HG03025 (cell line): ENCODE data around the gene BHMT2.

Source experiments
- ATAC-seq: cut with Tn5 transposase; IDR thresholded peaks from one replicate; pipeline ENCODE4 v1.9.1; 2021; ENCODE audit warnings: mild to moderate bottlenecking, moderate library complexity; ENCODE audit not compliant: unreplicated experiment, low FRiP score

BHMT2 gene

DNA sequence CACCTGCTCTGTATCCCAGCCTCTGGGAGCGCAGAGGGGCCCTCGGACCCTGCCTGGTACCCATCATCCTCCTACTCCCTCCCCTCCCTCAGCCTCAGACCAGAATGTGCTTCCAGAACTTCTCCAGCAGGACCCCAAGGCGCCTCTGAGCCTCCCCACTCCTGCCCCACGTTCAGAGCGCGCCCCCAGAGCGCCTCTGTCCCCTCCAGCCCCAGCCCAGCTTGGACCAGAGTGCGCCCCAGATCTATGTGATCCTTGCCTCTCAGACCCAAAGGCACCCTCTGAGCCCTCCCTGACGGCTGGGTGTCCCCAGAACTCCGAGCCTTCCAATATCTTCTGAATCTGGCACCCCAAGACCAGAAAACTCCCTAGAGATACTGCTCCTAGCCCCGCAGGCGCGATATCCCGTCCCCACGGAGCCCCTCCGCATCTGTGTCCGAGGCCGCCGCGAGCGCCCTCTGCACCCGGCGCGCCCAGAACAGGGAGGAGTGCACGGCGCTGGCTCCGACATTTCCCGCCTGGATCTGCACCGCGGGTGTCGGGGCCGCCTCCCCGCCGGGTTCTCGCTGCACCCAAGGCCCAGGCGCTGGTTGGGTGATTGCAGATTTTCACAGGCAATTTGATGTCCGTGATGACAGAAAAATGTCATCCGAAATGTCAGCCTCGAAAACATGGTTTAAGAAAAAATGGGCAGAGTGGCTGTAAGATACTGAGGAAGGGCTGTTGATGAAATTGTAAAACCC lies 42.6 kb downstream of the BHMT2 start:
- no peak for ATAC-seq

DNA sequence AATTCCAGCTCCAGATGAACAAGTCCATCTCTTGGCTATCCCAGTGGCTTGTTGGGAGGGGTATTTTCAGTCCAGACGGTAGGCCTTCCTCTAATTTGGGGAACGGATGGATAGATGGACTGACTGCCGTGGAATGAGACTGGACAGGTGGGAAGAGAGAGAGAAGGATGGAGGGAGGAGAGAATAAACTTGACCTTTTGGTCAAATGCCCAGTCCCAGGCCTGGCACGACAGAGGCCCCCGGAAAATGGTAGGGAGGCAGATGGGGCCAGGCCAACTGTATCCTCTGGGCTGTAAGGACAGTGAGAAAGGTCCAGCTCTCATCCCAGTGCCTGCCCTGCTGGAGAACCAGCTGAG lies 43.1 kb downstream of the BHMT2 start:
- no peak for ATAC-seq

DNA sequence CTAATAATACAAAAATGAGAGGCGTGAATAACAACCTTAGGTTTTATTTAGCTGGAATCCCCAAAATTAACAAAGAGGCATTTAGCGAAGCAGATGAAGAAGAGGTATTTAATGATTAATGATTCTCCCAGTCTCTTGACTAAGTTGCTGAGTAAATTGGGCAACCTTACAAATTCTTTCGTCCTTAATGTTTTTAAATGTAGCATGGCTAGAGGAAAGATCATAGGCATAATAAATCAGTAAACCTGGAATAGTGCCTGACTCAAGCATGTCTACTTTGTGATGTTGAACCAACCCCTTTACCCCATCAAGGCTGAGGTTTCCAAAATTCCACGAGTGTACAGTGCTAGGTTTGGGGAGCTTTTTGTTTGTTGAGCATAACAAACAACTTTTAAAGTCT lies 49.9 kb downstream of the BHMT2 start:
- no peak for ATAC-seq

DNA sequence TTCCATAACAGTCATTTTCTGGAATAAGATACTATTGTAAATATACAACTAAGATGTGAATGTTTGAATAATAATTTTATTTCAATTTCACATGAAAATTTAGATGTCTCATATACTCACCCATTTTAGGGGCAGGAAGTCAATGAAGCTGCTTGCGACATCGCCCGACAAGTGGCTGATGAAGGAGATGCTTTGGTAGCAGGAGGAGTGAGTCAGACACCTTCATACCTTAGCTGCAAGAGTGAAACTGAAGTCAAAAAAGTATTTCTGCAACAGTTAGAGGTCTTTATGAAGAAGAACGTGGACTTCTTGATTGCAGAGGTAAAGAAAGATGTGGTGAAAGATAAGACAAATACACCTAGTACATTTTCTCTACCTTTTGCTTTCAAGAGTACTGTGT lies 50.7 kb downstream of the BHMT2 start:
- ATAC-seq, result no peak

DNA sequence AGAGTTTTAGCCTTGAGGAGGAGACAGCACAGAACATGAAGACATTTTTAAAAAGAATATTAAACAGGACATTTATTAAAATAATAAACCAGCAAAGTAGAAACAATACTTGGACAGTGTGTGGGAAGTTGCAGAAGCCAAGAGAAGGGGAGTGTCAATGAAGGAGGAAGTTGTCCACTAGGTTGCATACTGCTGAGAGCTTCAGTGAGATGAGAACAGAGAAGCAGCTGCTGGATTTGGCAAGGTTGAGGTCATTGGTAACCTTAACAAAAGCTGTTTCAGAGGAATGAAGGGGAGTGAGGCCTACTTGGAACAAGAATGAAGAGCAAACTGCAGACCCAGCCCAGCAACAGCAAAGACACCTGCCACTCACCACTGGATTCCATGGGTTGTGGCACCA lies 53.4 kb downstream of the BHMT2 start:
- ATAC-seq, result no peak

DNA sequence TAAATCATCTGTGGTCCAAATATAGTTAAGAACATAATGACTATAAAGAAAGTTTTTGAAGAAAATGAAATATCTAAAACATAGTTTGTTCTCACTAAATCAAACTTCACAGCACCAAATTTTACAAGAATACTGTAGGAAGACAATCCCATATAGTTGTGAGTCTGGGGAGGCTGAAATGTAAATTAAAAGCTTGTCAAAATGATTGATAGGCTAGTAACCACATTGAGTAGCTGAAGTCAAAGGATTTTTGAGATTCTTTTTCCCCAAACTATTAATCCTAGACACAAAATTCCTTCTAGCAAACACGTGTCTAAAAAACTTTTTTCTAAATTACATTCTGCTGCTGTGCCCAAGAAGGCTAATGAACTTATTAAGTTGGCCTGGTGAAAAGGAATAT lies 55.0 kb downstream of the BHMT2 start:
- no peak for ATAC-seq

DNA sequence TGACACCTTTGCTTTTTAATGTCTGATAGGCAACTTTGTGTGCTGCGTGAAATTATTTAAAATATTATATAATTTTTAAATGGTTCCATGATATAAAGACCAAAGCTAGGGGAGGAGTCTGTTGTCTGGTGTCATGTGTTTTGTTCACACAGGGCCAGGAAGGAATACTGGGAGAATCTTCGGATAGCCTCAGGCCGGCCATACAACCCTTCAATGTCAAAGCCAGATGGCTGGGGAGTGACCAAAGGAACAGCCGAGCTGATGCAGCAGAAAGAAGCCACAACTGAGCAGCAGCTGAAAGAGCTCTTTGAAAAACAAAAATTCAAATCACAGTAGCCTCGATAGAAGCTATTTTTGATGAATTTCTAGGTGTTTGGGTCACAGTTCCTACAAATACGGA lies 61.2 kb downstream of the BHMT2 start:
- no peak for ATAC-seq

DNA sequence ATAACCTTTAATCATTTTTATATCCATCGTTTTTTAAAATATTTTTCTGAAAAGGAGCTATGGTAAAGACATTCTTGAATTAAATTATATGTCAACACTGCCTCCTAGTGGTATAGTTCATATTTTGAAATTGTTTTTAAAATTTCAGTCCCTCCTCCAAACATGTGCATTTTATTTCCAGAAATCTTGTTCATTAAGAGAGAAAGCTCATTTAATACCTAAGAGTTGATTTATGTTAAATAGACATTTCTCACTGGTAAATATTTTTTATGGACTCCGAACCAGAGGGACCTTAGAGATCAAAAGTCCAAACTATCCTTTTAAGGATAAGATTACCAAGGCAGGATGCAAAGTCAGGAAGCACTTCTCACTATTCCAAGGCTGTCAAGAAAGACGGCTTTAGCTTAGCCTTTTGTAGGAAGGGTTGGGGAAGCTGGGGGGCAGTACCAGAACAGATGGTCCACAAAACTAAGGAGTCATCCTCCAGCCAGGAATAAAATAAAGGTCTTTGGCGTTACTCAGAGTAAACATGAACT lies 63.6 kb downstream of the BHMT2 start:
- ATAC-seq, result no peak

DNA sequence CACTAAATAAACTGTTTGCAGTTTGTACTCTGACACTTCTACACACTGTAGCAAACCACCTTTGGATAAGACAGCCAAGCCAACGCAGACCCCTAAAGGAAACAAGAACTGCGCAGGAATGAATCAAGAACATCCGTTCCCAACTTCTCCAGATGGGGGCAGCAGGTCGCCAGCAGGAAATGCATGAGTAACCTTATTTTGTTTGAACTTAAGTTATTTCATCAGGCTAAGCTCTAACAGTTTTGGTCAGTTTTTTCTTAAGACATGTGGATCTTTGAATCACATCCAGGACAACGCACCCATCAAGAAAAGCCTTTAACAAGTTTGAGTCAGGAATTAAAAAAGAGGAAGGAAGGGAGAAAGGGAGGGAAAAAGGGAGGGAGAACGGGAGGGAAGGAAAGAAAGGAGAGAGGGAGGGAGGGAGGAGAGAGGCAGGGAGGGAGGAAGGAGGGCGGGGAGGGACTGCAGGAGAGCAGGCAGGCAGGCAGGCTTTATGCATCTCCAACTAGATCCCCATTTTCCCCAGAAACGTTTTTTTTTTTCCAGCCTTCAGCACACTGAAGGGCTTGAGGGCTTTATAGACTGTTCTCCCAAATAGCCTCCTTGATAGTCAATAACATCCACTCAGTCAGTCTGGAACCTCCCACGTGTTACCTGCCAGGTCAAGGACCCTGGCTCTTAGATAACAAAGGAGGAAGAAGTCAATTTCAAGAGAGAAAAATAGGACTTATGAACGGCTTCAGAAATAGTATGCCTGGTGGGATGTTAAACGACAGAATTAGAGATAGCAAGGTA lies 64.3 kb downstream of the BHMT2 start:
- ATAC-seq, result no peak

DNA sequence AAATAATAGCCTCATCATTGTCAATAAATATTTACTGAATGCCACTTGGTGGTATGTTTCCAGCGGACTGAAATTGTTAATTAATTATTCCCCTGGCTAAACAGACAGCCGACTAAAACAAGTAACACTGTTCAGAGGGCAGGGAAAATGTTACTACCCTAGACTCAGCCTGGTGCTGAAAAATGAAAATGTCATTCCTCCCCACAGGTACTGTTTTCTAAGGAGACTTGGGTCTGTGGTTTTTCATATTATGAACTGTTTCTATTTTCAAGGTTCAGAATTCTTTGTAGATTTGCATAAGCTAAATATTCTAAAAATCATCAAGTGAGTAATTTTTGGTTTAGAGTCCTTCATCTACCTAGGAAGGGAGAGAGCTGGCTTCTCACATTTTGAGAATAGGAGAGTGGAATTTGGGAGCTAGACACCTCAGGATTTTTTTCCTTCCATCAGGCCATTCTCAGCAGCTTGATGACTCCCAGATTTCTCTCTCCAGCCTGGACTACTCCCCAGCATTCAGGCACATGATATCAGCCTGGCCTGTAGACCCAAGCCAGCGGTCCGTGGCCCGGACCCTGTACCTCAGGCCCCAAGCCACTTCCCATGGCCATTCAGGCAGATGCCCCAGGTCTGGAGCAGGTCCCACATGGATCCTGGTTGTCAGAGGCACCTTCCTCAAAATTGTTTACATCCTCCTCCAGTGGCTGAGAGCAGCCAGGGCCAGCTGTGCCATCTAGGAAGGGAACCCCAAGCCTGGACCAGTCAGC lies 66.4 kb downstream of the BHMT2 start:
- ATAC-seq, result no peak

DNA sequence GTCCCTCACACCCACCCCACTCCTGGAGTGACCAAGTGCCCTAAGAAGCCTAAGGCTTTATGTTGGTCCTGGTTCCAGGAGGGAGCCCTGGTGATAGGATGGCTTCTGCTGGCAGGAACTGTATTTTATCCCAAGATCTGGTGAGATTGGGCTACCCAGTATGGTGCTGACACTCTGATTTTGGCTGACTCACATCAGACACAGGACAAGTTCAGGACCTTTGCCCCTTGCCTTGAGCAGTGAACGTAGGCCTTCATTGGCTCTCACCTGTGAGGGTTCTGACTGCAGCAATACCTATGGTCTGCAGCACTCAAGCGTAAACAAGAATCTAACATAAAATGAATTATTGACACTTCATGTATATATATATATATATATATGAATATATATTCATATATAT lies 67.1 kb downstream of the BHMT2 start:
- no peak for ATAC-seq
